Measurements from ENCODE around the gene DIP2A.

Gene DIP2A

DNA sequence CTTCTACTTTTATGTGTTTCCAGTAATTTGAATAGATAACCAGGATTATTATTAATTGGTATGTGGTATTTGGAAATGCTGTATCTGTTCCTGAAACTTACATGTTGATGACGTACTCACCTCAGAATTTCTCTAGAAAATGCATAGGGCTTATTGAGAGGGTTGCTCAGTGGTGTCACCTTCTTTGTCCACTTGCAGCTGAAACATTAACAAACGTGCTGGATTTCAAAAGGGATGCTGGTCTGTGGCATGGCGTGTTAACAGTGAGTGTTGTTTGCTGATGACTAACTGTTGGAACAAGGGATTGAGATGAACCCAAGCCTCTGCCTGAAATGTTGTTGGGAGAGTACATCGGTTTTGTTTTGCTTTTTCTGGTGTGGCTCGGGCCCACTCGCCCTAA is 78.3 kb downstream of the DIP2A start:
- DNase-seq: no peak

DNA sequence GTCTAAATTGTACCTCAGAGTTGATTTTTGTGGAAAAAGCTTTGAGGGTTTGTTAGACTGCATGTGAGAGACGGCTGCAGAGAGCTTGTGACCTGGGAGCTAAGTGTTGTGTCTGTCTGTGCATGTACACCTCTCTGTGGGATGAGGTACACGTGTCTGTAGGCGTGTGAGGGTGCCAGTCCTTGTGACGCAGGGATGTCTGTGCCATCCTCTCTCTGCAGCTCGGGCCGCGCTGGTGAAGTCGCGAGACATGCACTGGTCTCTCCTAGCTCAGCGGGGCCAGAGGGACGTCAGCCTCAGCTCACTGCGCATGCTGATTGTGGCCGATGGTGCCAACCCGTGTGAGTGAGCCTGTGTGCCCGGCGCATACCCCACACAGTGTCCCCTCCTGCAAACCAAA is 79.6 kb downstream of the DIP2A start:
- DNase-seq: no peak

DNA sequence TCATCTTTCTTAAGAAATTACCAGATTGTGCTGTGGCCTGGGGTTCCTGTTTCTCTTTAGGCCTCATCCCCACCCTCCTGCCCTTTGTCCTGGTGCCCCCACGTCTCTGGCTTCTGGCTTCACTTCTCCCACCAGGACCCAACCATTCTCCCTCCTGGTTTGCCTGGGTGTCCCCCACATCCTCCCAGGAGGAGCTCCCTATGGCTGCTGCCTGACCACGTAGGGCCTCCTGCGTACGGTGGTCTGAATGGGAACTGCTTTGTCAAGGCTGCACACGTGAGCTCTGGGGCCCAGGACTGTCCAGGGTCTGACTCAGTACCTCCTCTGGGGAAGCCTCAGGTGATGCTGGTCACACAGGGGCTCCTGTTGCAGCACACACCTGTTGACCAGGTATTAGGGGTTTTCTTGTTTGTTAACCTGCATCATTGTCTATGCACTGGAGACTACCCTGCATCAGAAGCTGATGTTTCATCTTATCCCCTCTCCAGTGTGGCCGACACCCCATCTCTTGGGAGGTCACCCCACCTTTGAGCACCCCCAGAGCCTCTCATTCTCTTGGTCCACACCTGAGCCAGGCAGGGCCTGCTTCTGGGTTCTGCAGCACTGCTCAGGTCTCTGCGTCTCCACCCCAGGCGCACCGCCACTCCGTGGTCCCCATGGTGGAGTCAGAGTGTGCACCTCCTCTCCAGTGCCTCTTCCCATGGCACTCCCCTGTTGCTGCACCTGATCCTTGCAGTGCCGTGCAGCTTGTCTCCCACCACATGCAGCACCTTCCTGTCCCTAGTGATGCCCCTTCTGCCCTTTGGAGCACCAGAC is 80.4 kb downstream of the DIP2A start:
- no peak for DNase-seq

DNA sequence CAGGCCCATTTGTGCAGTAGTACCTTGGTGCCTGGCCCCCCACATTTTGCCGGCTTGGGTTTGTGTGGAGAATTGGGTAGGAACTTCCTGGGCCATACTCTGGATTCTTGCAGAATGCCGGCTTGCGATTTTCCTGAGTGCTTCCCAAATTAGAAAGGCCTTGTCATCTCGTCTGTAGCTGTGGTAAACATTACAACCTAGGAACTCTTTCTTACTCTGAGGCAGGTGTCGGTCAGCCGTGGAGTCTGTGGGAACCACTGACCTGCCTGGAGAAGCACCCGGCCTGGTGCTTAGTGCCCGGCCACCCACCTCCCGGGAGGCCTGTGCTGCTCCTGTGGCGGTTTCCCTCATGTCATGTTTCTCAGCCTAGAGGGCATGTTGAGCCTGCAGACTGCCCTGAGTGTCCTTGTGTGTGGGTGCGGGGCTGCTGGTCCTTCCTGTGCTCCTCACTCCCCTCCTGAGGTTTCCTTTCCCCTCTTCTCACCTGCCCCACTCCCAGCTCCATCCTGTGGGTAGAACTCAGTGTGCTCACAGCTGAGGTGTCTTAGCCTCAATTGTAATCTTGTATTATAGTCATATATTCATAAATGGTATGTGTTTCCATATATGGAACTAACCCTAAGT is 81.5 kb downstream of the DIP2A start:
- no peak for DNase-seq

DNA sequence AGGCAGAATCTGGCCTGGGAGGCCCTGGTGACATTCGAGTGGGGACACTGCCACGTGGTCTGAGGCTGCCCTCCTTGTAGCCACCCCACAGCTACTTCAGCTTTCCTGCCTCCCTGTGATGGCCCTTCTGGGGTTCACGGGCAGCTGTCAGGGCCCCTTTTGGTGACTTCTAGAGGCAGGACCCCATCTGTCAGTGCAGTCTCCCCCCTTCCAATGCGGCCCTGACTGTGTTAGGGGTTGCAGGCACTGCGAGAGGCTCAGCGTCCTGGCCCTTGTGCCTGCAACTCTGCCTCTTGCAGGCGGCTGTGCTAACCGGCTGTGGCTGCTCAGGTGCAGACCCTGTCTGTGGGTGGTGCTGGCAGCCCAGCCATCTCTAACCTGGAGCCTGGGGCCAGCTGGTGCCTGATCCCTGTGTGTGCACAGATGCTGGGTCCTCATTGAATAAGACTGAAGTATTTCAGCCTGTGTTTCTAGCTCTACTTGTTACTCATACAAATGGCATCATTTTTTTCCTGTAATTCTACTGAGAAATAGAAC is 84.0 kb downstream of the DIP2A start:
- DNase-seq: no peak

DNA sequence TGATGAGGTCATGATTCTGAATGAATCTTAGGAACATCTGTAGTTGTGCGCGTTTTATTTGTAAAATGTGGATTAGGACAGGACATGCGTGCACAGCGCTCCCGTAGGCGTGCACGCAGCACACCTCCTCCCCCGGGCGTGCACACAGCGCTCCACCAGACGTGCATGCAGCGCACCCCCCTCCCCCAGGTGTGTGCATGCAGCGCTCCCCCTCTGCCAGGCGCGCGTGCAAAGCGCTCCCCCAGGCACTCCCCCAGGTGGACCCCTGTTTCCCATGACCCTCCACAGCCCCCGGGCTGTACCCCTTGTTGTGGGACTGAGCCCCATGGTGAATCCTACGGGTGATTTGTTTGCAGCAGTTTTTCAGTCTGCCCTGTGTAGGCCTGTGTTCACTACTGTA is 84.6 kb downstream of the DIP2A start:
- no peak for DNase-seq

DNA sequence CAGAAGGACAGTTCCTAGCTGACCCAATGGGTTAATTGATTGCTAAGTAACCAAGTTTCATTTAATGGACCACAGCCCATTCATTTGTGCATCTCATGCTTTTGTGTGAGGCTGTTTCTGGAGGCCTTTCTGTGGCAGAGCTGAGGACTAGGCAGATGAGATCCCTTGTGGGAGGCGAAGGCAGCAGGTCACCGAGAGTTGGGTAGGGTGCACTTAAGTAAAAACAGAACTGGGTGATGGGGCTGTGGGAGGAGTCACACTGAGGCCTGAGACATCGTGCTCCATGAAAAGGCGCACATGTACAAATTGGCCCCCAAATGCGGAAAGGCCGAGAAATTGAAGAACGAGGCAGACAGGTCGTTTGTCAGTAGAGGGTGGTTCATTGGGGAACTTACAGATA is 85.3 kb downstream of the DIP2A start:
- DNase-seq: no peak

DNA sequence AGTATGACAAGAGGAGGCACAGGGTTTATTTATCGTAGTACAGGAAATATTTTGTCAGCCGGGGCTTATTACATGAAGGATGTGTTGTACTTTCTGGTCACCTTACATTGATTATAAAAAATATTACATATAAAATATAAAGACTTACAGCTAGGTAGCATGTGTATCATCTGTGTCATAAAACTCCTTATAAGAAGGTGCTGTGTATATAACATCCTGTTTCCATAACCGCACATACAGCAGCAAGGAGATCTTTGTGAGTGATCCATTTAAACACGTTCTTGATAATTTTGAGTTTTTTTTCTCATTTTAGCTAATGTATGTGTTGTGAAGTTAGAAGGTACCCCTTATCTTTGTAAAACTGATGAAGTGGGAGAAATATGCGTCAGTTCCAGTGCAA is 86.1 kb downstream of the DIP2A start:
- no peak for DNase-seq

DNA sequence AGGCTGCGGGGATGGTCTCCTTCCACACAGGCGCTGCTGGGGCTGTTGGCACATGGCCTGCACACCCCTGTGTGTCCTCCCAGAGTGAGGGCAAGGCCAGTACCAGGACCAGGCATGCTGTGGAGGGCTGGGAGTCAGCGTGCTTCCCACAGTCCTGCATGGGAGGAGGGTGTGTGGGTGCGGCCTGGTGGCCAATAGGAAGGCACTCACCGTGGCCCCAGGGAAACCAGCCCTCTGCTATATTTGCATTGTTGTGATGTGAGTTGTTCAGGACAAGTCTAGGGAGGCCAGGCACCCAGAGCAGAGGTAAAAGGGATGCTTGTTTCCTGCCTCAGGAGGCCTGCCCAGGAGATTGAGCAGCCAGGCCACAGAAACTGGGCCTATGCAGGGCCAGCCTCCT is 86.7 kb downstream of the DIP2A start:
- no peak for DNase-seq

DNA sequence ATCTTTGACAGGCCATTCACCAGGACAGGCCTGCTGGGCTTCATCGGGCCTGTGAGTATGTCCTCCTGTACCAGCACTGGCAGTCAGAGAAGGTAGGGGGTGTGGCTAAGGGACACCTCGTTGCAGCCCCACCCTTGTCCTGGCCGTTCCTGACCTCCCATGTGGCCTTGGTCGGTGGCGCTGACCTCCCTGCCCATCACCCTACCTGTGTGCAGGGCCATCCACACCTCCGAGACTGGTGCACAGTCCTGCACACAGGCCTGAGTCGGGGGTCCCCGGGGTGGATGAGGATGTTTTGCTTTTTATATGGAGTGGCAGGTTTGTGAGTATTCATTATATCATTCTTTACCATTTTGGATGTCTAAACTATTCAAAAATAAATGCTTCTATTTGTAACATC is 87.2 kb downstream of the DIP2A start:
- DNase-seq: no peak

DNA sequence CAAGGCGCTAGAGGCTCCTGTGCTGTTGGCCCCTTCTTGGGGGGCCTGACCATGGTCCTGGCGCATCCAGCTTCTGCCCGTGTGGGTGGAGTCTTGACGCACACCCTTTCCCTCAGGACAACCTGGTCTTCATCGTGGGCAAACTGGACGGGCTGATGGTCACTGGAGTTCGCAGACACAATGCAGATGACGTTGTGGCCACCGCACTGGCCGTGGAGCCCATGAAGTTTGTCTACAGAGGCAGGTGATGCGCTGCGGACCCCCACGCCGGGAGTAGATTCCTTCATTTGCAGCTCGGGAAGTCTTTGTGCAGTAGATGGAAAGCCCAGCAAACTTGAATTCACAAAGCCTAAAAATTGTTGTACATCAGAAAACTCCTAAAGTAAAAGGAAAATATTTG is 88.1 kb downstream of the DIP2A start:
- DNase-seq: no peak

DNA sequence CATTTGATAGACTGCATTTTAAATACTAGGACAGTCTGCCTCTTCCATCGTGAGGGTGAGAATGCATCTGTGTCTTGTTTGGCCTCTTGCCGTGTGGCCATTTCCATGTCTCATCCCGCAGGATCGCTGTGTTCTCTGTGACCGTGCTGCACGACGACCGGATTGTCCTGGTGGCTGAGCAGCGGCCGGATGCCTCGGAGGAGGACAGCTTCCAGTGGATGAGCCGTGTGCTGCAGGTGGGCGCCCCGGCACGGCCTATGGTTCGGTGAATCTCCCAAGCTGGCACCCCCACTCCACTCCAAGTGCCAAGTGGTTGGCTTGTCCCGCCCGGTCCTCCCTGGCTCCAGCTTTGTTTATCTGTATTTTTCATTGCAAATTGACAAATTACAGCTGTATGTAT is 91.0 kb downstream of the DIP2A start:
- DNase-seq: no peak

DNA sequence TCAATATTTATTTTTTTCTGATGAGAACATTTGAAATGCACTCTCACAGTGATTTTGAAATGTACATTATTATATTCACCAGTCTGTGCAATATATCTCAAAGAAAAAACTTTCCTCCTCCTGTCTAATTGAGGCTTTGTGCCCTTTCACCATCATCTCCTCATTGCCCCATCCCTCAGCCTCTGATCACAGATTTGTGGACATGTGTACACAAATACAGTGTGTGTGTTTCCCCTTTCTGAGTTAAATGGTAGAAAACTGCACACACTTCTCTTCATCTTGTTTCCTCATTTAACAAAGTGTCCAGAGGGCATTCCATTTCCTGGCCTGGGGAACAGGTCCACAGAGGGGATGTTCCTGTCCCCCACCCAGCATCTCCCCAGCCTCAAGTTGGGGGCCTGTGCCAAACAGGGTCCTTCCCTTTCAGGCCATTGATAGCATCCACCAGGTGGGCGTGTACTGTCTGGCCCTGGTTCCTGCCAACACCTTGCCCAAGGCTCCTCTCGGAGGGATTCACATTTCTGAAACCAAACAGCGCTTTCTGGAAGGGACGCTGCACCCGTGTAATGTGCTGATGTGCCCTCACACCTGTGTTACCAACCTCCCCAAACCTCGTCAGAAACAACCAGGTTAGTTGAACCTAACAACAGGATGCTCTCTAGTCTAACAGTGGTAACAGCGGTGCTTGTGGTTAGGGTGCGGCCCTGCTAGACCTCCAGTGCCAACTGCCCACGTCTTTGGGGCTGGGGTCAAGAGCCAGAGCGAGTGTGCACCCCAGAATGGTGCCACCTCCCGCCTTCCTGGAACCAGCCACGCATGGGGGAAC is 91.6 kb downstream of the DIP2A start:
- peak in 1 of 2 experiments; percentile 5 for DNase-seq

DNA sequence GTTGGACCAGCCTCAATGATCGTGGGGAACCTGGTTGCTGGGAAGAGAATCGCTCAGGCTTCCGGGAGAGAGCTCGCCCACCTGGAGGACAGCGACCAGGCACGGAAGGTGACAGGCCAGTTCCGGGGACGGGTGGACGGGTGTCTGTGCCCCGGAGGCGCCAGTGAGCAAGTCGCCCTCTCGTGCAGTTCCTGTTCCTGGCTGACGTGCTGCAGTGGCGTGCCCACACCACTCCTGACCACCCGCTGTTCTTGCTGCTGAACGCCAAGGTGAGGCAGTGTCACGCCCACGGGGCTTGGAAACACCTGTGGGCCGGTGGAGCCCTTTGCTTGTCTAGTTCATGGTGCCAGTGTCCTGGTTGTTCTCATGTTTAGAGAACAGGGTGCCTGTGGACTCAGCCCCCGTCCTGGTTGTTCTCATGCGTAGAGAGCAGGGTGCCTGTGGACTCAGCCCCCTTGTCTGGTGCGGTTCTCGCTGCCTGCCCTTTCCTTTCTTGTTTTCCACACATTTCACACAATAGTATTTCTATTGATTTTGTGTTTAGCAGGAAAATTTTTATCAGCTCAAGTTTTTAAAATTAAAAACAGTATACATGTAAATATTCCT is 93.0 kb downstream of the DIP2A start:
- DNase-seq: no peak

DNA sequence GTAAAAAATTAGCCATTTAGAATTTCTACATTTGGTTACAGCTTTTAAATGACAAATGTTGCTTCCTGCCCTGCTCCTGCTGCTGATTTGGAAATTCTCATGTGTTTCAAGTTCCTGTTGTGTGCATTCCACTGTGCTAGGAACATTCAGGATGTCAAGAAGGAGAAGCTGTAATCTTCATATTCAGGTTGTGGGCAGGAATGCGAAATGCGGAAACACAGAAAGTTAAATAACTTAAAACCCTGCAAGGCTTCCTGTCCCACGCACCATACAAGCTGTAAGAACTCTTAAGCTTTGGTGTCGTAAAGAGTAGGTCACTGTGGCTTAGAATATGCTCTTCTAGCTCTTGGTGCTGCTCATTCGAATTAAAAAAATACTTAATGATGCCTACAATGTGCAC is 93.6 kb downstream of the DIP2A start:
- DNase-seq: no peak

DNA sequence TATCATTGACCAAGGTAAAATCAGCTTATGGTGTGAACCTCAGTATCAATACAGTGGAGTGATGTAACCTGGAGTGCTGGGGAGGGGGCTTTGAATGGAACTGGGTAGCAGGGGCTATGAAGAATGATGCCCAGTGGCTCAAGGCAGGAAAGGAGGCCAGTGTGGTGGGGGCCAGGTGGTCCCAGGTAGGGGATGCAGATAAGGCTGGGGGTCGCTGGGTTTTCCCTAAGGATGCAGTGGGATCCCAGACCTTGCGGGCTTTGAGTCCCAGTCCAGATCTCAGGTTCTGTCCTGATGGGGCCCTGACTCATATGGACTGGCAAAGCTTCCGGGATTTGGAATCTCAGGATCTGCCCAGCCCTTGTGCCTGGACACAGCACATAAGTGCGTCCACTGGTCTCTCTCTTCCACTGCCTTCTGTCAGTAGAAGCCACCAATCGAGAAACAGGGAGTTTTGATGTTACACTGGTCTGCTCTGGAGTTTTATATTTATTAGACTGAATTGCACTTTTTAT is 94.2 kb downstream of the DIP2A start:
- no peak for DNase-seq

DNA sequence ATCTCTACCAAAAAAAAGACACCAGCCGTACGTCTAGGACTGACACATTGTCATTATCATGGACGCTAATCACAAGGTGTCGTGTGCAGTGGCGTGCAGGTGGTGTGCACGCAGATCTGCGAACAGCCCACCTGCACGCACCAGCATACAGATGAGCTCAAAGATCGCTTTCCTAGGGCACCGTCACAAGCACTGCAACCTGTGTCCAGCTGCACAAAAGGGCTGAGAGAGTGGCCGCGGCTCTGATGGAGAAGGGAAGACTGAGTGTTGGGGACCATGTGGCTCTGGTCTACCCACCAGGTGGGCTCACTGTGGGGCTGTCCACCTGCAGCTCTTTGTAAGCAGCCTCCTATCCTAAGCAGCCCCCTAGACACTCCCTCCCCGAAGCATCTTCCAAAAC is 95.3 kb downstream of the DIP2A start:
- DNase-seq: no peak

DNA sequence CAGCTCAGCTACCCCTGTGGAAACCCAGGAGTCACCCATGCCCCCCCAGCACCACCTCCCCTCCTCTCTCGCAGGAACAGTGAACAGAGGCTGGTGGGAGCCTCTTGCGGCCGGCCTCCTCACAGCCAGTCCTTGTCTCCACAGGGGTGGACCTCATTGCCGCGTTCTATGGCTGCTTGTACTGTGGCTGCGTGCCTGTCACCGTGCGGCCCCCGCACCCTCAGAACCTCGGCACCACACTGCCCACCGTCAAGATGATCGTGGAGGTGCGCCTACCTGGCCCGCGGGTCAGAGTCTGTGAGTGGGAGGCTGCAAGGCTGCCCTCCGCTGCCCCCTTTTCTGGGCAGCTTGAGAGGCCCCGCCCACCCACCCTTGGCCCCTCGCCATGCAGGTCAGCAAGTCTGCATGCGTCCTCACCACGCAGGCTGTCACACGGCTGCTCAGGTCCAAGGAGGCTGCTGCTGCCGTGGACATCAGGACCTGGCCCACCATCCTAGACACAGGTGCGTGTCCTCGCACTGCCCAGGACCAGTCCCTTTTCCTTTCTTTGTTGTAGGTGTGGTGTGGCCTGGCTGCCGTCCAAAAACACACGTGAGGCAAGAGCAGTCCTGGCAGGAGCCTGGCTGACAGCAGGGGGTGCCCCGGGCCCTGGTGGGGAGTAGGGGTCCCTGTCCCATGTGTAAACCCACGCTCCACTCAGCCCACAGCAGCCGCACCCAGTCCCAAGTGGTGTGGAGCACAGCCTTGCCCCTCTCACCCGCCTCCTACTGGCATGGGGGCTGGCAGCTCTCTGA is 95.9 kb downstream of the DIP2A start:
- no peak for DNase-seq

DNA sequence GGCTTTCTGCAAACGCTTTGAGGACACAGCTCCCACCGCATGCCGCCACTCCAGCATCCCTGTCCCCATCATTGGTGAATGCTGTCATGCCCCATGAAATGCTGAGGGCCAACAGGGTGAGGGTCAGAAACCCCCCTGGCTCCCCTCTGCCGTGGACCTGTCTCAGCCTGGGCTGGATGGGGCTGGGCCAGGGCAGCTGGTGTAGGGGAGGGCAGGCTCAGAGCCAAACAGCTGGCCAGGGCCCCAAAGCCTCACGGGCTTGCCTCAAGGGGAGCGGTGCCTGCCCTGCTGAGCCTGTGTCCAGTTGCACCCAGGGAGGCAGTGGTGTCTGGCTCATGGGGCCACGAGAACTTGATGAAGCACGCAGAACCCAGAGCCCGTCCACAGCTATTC is 96.5 kb downstream of the DIP2A start:
- no peak for DNase-seq

DNA sequence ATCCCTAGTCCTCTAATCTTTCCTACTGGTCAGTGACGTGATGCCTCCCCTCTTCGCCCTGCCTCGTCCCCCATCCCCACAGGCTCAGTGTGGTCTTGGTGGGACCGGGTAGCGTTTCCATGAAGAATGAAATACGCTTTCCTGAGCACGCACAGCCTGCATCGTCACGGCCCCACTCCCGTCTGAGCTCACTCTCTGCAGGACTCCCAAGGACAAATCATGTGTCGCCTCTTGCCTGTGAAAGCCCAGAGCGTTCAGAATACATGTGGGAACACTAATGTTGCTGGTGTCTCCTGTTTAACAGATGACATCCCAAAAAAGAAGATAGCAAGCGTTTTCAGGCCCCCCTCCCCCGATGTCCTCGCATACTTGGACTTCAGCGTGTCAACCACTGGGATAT is 97.0 kb downstream of the DIP2A start:
- no peak for DNase-seq

DNA sequence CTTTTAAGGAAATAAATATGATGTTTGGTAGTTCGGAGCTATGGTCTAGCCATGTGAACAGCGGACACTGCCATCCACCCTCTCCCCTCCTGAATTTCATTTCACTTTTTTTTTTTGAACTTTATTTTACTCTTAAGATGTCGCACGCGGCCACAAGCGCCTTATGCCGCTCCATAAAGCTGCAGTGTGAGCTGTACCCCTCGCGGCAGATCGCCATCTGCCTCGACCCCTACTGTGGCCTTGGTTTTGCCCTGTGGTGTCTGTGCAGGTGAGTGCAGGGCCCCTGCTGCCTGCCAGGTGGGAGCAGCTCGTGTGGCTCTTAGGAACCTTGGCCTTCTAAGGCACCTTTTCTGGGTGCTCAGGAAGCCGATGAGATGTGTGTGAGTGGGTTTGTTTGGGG is 98.1 kb downstream of the DIP2A start:
- no peak for DNase-seq

DNA sequence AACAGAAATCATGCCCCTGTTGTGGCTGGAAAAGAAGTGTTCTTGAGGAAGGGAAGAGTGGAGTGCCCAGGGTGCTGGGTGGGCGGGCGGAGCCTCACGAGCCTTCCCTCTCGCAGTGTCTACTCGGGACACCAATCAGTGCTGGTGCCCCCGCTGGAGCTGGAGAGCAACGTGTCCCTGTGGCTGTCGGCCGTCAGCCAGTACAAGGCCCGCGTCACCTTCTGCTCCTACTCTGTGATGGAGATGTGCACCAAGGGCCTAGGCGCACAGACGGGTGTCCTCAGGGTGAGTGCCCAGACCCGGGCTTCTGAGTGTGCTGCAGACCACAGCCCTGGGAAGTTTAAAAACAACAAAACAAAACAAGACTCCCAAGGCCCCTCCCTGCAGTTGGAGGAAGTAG is 98.8 kb downstream of the DIP2A start:
- no peak for DNase-seq
